Thoracic aorta (tissue), 2 donors: ENCODE measurements around the gene THRB. TPM values are rescaled to one million over a fixed set of nuclear protein-coding genes. Genes with fewer than 3 reads are reported as not detected.
A peak's percentile ranks its signal among the peaks of the same experiment; 100 is the strongest.

Experiments
- ATAC-seq: fragments of 150-250 bp; one replicate; pipeline ENCODE4 v1.8.0; 2017; ENCODE audit warnings: low read depth; ENCODE audit not compliant: insufficient number of reproducible peaks, low FRiP score
- DNase-seq: peaks from one replicate; pipeline ENCODE4 v3.0.0-alpha.2; 2020; ENCODE audit warnings: low spot score
- H3K27ac ChIP-seq, 2 donors: fragments of 200-600 bp; sonication (generic); 1 replicate in 1 of 2; 2 replicates in 1 of 2; pipeline ENCODE4 v1.5.1; 2016; ENCODE audit warnings: mild to moderate bottlenecking in 2 of 2, moderate library complexity in 2 of 2
- H3K27me3 ChIP-seq: fragments of 200-600 bp; sonication (generic); replicated peaks from 2 replicates; pipeline ENCODE4 v1.6.0; 2016; ENCODE audit warnings: mild to moderate bottlenecking; ENCODE audit not compliant: insufficient read depth
- H3K36me3 ChIP-seq: fragments of 200-600 bp; sonication (generic); one replicate; pipeline ENCODE4 v1.5.1; 2016
- H3K4me1 ChIP-seq, 2 donors: fragments of 200-600 bp; sonication (generic); 1 replicate in 1 of 2; 2 replicates in 1 of 2; pipeline versions ENCODE4 v1.5.1 to v1.6.0; 2016; ENCODE audit warnings: low read depth in 2 of 2, mild to moderate bottlenecking in 1 of 2; ENCODE audit not compliant: control insufficient read depth in 1 of 2
- H3K4me3 ChIP-seq: fragments of 200-600 bp; sonication (generic); 2 replicates; pipeline ENCODE4 v1.5.1; 2016; ENCODE audit warnings: mild to moderate bottlenecking
- H3K9me3 ChIP-seq: fragments of 200-600 bp; sonication (generic); 2 replicates; pipeline ENCODE4 v1.5.1; 2016
- CTCF ChIP-seq: fragments of 200-600 bp; sonication (generic); IDR thresholded peaks from one replicate; pipeline ENCODE4 v1.5.1; 2019; ENCODE audit warnings: antibody characterized with exemption
- total RNA-seq, 2 donors: library from RNA; depleted of rRNA; stranded (reverse); fragments of >200 nt; gene quantifications; one replicate each; pipeline versions ENCODE4 v1.1.0 to v1.2.3, GENCODE V29; 2016

The THRB gene
- total RNA-seq, 2 donors from 2014 or later: 40.3 to 65.6 TPM

GRCh38 chr3:24497942-24498341, 3.3 kb upstream of the THRB start:
- H3K4me1 ChIP-seq: peaks cover 4 to 12% of the 10 kb centered on the region in 2 donors
- ATAC-seq: no peak
- H3K27me3 ChIP-seq: no peaks in the 10 kb centered on the region
- no peak for TF ChIP-seq CTCF
- no peaks in the 10 kb centered on the region for H3K9me3 ChIP-seq
- H3K36me3 ChIP-seq: no peaks in the 10 kb centered on the region
- no peak overlapping the region for H3K27ac ChIP-seq
- no peak overlapping the region for H3K4me3 ChIP-seq
- no peak for DNase-seq

- peak; percentile 52 for ATAC-seq
- peak overlapping the region; percentile 91 for H3K4me3 ChIP-seq
- peak overlapping the region; percentile 99 for H3K27ac ChIP-seq
These were observed 2.2 kb upstream of the THRB start for GRCh38 chr3:24496529-24497482.

GRCh38 chr3:24495326-24495994, 810 bp upstream of the THRB start:
- H3K4me1 ChIP-seq: peaks cover 22 to 36% of the 10 kb centered on the region in 2 donors
- no peaks in the 10 kb centered on the region for H3K9me3 ChIP-seq
- no peaks in the 10 kb centered on the region for H3K27me3 ChIP-seq
- ATAC-seq (peak; percentile 12), DNase-seq (no peak)
- no peak for TF ChIP-seq CTCF
- no peaks in the 10 kb centered on the region for H3K36me3 ChIP-seq
- peak overlapping the region; percentile 99 for H3K27ac ChIP-seq
- H3K4me3 ChIP-seq: peak overlapping the region; percentile 91

More at GRCh38 chr3:24496529-24497482, 2.2 kb upstream of the THRB start:
- Histone ChIP-seq H3K9me3 (no peaks in the 10 kb centered on the region), H3K4me1 (peaks cover 12 to 23% of the 10 kb centered on the region in 2 donors), H3K27me3 (no peaks in the 10 kb centered on the region), H3K36me3 (no peaks in the 10 kb centered on the region)
- peak; percentile 72 for DNase-seq
- peak; percentile 85 for TF ChIP-seq CTCF

GRCh38 chr3:24493746-24494617, 668 bp downstream of the THRB start:
- DNase-seq: peak; percentile 41
- ATAC-seq: peak; percentile 51
- Histone ChIP-seq H3K9me3 (no peaks in the 10 kb centered on the region), H3K36me3 (no peaks in the 10 kb centered on the region), H3K27me3 (no peaks in the 10 kb centered on the region), H3K4me1 (peaks cover 33 to 51% of the 10 kb centered on the region in 2 donors), H3K4me3 (peak overlapping the region; percentile 91), H3K27ac (peak overlapping the region; percentile 99)
- TF ChIP-seq CTCF: peak; percentile 6
